Transverse colon (tissue), 4 donors: ENCODE measurements around the gene SPATA2.

ENCODE experiments used
- EP300 ChIP-seq: sonication (generic); formaldehyde crosslinking; IDR thresholded peaks from one replicate; pipeline ENCODE4 v1.6.1; 2017; ENCODE audit warnings: antibody characterized with exemption, low read depth
- POLR2A ChIP-seq: fragments of 450-650 bp; IDR thresholded peaks from one replicate; pipeline ENCODE4 v1.6.1; 2016; ENCODE audit warnings: antibody characterized with exemption, mild to moderate bottlenecking, moderate library complexity
- POLR2AphosphoS5 ChIP-seq, 3 donors: sonication (generic); formaldehyde crosslinking; IDR thresholded peaks; one replicate each; pipeline ENCODE4 v1.6.1; 2016; ENCODE audit warnings: antibody characterized with exemption in 3 of 3
- TF ChIP-seq, protein P1 (sequence below), 5 experiments: fragments of 200-600 bp in 3 of 5; fragments of 450-650 bp in 2 of 5; sonication (generic) in 3 of 5; IDR thresholded peaks; 1 replicate in 2 of 5; 2 replicates in 3 of 5; pipeline ENCODE4 v1.5.1; 2016 to 2017; ENCODE audit warnings: antibody characterized with exemption in 5 of 5, inconsistent platforms in 3 of 5, mild to moderate bottlenecking in 2 of 5, moderate library complexity in 1 of 5

DNA sequence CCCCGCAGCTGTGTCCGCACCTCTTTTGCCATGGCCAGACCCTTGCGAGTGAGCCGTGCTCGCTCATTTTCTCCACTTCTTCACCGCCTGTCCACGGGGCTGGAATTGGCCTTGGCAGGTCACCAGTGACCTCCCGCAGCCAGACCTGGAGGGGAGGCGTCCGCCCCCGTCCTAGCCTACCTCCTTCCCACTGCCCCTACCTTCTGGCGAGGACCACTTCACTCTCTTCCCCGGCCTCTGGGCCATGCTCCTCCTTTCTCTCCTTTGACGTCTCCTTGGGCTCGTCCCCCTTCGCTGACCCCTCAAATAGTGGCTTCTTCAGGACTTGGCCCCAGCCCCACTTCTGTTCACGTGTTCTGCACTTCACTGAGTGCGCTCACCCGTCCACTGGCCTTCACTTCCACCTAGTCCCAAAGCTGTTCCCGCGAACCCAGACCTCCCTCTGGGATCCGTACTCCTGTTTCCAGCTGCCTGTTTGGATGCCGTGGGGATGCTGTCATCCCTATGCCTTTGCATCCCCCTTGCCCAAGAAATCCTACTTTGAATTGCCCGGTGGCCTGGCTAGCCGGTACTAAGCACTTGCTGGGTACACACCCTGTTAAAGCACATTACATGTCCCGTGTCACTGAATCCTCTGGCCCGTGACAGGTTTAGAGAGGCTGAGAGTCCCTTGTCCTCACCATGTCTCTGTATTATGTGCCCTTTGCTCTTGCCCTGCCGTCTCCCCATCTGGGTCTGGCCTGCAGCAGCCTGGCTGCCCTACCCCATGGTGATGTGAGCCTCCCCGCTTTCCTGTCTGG, 33.0 kb downstream of the SPATA2 start:
- TF ChIP-seq POLR2AphosphoS5 (IDR thresholded peaks at IDR 0.05) (no peak), POLR2A (no peak), EP300 (no peak)
- TF ChIP-seq, protein P1, sequence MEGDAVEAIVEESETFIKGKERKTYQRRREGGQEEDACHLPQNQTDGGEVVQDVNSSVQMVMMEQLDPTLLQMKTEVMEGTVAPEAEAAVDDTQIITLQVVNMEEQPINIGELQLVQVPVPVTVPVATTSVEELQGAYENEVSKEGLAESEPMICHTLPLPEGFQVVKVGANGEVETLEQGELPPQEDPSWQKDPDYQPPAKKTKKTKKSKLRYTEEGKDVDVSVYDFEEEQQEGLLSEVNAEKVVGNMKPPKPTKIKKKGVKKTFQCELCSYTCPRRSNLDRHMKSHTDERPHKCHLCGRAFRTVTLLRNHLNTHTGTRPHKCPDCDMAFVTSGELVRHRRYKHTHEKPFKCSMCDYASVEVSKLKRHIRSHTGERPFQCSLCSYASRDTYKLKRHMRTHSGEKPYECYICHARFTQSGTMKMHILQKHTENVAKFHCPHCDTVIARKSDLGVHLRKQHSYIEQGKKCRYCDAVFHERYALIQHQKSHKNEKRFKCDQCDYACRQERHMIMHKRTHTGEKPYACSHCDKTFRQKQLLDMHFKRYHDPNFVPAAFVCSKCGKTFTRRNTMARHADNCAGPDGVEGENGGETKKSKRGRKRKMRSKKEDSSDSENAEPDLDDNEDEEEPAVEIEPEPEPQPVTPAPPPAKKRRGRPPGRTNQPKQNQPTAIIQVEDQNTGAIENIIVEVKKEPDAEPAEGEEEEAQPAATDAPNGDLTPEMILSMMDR (IDR thresholded peaks at IDR 0.05) = no peak
